AG08396 (cell line): Measurements from ENCODE around the gene SHCBP1L.
"Not testable (repeated sequence)": the region's sequence is repeated elsewhere in the genome, so short reads cannot be mapped to it uniquely, and the experiment has no call there.

Source experiments
- DNase-seq: peaks from one replicate; pipeline ENCODE4 v3.0.0; 2012; ENCODE audit warnings: low spot score, mixed read lengths

SHCBP1L gene

DNA sequence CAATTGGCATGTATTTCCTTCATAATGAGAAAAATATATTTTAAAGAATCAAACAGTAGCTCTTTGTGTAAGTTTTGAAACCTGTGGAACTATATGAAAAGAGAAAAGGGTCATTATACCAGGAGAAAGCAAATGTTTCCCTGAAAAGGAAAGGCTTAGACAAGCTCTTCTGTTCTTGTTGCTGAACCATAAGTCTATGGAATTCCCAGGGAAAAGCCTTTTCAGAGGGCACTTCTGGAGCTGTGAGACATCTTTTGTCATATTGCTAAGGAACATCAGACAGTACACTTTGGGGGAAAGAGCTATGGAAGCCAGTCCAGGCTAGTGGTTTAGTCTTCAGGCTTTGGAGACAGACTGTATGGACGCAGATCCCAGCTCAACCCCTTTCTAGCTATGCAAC, 12.1 kb upstream of the SHCBP1L start:
- DNase-seq: no peak

DNA sequence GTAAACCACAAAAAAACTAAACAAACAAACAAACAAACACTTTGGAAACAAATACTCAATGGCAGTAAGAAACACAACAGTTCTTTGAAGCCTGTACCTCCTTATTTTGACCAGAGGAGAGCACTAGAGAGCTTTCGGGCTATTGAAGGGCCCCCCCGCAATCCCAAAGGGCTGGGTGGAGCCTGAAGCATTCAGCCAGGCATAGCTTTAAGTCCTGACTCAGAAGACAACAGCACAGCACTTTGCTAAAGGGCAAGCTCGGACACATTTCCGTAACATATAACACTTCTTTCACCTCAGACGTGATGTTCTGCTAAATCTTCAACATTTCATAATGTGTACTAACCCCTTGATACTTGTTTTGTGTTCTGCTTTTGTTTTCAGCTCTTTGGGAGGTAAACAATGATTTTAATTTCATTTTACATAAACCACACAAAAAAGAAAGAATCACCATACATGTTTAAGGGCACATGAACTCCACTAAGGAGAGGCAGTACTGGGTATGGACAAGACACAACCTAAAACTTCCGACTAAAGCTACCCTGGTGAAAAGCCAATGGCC, 9.7 kb upstream of the SHCBP1L start:
- DNase-seq: peak; percentile 91

DNA sequence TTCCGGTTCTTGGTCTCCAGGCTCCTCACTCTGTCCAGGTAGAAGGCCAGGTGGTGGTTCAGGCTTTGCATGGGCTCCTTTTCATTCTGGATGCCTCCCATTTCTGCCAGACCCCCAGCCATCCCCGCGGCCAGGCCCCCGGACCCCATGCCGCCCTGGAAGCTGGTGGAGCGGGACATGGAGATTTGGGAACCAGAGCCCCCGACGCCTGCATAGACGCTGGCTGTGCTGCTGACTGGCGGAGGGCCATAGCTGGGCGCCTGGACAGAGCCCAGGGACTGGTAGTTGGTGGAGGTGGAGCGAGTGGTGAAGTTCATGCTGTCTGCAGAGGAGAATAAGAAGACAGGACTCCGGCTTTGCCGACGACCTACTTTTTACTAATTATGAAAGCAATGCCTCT, 7.1 kb upstream of the SHCBP1L start:
- DNase-seq: no peak

DNA sequence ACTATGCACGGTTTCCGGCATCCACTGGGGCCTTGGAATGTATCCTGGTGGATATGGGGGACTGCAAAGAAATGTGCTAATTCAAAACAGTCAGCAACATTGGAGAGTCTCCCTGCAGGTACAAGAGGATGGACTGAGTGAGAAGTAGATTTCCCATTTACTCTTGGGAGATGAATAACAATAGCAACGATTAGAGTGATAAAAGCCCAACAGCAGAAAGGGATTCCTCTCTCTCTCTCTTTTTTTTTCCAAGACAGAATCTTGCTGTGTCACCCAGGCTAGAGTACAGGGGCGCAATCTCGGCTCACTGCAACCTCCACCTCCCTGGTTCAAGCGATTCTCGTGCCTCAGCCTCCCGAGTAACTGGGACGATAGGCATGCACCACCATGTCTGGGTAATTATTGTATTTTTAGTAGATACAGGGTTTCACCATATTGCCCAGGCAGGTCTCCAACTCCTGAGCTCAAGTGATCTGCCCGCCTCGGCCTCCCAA, 5.0 kb upstream of the SHCBP1L start:
- DNase-seq: no peak

DNA sequence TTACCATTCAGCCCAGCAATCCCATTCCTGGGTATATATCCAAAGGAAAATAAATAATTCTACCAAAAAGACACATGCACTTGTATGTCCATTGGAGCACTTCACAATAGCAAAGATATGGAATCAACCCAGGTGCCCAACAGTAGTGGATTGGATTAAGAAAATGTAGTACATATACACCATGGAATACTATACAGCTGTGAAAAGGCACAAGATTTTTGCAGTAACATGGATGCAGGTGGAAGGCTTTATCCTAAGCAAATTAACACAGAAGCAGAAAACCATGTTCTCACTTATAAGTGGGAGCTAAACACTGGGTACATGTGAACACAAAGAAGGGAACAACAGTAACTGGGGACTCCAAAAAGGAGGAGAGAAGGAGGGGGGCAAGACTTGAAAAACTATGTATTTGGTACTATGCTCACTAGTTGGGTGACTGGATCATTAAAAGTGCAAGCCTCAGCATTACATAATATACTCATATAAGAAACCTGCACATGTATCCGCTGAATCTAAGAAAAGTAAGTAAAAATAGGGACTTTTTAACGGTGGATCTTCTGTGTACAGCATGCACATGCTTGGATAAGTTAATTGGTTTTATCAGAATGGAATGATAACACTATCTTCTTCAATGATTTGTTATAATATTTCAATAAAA, 3.9 kb upstream of the SHCBP1L start:
- DNase-seq: no peak

DNA sequence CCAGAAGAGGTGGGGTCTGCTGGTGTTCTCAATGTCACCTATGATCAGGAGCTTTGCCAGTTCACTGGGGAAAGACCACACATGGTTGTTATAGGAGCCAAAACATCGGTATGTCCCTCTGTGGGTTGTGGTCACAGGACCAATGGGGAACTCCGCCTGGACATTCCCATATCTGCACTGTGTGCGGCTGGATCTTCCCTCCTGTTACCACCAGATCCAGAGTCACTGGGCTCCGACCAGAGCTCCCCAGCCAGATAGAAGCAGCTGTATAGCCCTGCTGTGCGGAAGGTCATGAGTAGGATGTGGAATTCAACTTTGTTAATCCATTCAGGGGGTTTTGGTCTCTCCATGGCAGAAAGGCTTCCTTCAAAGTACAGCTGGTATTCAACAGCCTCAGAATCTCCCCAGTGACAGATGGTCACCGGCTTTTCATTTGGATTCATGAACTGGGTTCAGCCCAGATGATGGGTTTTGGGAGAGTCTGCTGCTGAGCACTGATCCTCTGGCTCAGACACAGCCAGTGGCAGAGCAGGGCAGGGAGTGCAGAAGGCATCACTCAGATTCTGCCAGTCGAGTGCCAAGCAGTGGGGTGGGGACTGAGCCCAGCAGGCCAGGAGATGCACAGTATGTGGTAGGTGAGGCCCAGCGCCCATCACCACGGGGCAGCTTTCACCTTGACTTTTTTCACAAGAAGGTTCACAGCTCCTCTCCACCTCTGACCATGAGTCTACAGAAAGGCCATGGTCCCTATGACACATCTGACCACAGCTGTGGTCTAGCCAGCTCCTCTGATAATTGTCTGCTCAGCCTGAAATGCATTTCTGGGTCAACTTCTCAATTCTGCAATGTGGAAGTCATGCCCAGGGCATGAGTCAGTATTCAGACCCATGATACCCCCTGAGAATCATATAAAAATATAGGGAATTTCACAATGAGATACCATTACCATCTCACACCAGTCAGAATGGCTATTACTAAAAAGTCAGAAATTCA, 2.9 kb upstream of the SHCBP1L start:
- peak; percentile 87 for DNase-seq

DNA sequence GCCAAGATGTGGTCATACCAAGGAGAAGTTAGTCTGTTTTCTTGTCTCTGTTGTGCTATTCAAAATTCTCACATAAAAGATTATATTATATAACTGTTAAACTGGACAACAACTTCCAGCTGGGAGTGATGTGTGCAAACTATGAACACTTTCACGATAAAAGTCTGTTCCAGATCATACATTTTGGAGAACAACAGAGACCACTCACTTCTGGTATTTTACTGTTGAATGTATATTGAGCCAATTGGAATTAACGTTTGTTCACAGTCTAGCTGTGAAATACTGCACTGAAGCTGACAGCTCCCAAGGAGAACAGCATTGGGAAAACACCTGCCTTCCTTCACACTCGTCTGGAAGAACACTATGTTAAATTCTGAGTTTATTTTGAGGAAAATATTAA, 860 bp upstream of the SHCBP1L start:
- DNase-seq: no peak

DNA sequence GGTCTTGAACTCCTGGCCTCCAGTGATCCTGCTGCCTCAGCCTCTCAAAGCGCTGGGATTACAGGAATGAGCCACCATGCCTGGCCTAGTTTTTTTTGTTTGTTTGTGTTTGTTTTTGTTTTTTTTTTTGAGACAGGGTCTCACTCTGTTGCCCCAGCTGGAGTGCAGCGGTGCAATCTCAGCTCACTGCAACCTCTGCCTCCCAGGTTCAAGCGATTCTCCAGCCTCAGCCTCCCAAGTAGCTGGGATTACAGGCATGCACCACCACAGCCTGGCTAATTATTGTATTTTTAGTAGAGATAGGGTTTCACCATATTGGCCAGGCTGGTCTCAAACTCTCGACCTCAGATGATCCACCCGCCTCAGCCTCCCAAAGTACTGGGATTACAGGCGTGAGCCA, 9.6 kb downstream of the SHCBP1L start:
- DNase-seq: not testable (repeated sequence)

DNA sequence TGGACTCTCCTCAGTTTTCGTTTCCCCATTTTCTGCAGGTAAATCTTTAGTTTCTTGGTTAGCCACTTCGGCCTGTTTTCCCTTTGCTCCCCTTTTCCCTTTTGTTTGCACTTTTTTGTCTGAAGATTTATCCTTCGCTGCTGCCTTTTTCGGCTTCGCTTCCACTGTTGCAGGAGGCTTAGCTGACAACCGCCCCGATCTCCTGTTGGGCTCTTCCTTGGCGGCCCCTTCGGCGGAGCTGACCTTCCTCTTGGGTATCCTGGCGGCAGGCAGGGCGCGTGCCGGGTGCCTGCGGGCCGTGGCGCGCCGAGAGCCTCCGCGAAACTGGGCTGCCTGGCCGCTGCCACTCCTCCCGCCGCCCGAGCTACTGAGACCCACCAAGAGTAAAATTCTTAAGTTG, 10.8 kb downstream of the SHCBP1L start:
- DNase-seq: not testable (repeated sequence)

DNA sequence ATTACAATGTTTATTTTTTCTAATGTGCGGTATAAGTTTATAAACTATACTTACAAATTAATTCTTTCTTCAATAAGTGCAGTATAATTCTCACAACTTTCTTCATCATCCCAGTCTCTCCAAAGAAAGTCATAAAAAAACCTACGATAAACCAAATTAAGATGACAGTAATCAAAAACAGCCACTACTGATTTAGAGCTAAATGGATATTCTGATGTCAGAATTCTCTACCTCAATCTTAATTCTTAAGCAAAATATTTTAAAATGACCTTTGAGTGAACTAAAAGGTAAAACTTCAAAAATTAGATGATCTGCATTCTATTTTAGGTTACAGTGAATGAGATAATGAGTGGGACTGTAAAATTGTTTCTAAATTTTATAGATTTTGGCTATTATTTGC, 13.6 kb downstream of the SHCBP1L start:
- no peak for DNase-seq

DNA sequence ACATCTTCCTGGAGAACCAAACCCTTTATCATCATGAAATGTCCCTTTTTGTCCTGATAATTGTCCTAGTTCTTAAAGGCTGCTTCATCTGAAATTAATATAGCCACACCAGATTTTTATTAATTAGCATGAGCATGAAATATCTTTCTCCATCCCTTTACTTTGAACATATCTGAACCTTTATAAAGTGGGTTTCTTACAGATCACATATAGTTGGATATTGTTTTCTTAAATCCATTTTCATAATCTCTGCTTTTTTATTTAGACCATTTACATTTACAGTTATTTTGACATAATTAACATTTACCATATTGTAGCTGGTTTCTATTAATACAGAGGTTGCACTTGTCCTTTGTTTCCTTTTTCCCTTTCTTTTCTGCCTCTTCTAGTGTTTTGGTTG, 17.2 kb downstream of the SHCBP1L start:
- no peak for DNase-seq

DNA sequence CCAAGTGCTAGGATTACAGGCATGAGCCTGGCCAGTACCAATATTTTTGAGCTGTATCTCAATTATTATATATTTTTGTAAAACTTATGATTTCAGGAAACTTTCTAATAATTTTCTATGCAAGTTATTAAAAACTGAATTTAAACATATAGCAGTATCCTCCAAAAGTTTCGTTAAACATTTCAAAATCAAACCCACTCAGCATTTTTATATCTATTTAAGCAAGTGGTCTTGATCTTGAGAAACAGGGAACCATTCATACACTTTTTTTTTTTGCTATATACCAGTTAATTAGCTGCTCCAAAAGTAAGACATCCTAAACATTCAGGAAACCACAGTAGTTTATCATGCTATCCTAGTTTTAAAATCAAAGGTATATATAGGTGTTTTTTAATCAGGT, 22.0 kb downstream of the SHCBP1L start:
- no peak for DNase-seq

DNA sequence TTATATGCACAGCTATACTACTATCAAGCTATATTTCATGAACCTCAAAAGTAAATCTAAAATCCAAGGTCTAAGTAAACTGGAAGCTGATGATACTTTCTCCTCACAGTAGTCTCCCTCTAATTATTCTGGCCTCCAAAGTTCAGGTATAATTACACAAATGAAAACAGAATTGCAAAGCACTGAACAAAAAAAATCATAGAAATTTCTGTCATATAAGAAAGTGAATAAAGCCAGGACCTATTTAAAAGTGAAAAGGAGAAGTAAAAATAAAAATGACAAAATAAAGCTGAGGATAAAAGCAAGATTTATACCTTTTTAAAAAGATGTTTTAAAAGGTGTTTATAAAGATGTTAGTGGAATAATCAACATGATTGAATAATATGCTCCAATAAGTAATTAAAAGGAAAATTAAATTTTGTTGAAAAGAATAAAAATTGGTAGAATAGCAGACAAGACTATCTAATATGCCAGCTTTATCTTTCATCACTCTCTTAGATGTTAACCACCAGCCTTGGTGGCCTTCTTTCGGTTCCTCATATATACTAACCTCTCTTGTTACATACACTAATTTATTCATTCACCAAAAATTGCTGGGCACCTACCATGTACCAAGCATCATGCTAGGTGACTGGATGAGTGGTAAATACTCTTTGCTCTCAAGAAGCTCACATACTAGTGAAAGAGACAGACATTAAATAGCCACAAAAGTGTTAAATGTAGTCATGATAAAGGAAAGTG, 25.1 kb downstream of the SHCBP1L start:
- no peak for DNase-seq

DNA sequence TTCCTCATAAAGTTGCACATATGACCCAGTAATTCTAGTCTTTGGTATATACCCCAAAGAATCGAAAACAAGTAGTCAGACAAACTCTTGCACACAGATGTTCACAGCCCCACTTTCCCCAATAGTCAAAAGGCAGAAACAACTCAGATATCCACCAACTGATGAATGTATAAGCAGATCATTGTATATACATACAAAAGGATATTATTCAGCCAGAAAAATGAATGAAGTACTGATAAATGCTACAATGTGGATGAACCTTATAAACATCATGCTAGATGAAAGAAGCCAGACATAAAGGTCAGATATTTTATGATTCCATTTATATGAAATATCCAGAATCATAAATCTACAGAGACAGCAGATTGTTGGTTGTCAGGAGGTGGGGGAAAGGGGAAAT, 27.3 kb downstream of the SHCBP1L start:
- no peak for DNase-seq

DNA sequence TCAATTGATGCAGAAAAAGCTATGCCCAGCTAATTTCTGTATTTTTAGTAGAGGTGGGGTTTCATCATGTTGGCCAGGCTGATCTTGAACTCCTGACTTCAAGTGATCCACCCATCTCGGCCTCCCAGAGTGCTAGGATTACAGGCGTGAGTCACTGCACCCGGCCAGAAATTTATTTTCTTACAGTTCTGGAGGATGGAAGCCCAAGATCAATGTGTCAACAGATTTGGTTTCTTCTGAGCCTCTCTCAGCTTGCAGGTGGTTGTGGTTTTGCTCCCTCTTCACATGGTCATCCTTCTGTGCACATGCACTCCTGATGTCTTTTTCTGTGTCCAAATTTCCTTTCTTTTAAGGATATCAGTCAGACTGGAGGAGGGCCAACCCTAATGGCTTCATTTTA, 35.6 kb downstream of the SHCBP1L start:
- DNase-seq: no peak

DNA sequence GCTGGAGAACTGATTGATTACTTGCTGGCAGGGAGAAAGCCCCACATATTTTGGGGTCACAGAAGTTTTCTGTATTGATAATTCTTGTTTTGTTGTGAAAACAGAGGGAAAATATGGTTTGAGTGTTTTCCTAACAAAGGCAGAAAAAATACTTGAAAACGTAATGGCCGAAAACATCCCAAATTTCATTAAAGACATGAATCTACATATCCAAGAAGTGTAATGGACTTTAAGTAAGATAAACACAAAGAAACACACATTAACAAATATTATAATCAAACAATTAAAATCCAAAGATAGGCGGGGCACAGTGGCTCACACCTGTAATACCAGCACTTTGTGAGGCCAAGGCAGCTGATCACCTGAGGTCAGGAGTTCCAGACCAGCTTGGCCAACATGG, 39.6 kb downstream of the SHCBP1L start:
- DNase-seq: no peak

DNA sequence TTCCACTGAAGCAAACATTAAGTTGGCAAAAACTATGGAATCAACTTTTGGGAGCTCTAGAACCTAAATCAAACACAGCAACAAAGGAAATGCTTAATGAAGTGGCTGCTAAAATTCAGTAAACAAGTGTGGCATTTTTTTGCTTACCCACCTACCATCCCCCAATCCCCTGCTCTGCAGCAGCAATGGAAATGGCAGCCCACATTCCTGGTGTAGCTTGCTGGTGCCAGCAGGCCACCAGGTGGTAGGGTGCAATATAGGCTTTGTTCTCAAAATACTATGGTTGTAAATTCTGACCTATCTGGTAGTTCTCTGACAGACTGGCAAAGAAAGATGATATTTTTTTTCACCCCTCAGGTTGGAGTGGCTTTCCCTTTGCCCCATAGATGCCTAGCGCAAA, 42.8 kb downstream of the SHCBP1L start:
- no peak for DNase-seq

DNA sequence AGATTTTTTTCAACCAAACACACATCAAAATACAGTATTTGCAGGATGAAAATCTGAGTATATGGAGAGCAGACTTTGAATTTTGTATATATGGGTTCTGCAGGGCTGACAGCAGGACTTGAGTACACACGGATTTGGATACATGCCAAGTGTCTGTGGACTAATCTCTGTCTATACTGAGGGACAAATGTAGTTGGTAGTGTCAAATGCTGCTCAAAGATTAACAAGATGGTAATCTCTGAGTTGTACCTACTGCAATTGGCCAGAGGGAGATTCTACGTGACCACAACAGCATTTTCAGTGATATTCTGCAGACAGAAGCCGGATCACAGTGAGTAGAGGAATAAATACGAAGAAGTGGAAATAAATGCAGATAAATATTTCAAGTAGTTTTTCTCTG, 43.4 kb downstream of the SHCBP1L start:
- no peak for DNase-seq

DNA sequence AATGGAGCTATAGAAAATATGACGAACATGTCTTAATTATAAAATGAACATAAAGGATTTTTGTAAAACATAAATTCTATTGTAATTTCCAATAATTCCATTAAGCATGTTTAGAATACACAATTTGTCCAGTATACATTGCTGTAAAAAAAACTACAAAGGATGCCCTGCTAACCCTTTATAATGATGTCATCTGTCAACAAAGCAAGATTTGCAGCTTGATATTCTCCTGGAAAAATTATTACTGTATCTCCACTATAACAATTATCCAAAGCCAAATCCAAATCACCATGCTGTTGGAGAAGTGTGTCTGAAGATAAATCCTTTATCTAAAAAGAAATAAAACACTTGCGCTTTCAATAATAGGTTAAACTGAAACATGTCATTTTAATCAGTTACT, 47.6 kb downstream of the SHCBP1L start:
- DNase-seq: no peak

DNA sequence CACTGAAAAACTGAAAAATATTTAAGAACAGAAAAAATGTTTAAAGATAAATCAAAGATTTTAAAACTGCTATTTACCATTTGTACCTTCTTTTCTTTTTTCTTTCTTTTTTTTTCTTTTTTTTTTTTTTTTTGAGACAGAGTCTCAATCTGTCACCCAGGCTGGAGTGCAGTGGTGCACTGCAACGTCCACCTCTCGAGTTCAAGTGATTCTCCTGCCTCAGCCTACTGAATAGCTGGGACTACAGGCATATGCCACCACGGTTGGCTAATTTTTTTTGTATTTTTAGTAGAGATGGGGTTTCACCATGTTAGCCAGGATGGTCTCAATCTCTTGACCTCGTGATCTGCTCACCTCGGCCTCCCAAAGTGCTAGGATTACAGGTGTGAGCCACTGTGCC, 51.0 kb downstream of the SHCBP1L start:
- DNase-seq: not testable (repeated sequence)

DNA sequence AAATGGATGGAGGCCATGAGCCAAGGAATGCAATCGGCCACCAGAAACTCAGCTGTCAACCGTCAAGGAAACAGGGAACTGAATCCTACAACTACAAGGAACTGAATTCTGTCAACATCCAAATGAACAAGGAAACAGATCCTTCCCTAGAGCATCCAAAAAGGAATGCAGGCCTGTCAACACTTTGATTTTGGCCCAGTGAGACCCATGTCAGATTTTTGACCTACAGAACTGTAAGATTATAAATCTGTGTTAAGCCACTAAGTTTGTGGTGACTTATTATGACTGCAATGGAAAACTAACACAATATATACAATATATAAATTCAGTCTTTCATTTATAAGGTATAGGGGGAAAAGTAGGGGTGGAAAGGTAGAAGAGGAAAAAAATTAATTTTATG, 55.3 kb downstream of the SHCBP1L start:
- DNase-seq: no peak

DNA sequence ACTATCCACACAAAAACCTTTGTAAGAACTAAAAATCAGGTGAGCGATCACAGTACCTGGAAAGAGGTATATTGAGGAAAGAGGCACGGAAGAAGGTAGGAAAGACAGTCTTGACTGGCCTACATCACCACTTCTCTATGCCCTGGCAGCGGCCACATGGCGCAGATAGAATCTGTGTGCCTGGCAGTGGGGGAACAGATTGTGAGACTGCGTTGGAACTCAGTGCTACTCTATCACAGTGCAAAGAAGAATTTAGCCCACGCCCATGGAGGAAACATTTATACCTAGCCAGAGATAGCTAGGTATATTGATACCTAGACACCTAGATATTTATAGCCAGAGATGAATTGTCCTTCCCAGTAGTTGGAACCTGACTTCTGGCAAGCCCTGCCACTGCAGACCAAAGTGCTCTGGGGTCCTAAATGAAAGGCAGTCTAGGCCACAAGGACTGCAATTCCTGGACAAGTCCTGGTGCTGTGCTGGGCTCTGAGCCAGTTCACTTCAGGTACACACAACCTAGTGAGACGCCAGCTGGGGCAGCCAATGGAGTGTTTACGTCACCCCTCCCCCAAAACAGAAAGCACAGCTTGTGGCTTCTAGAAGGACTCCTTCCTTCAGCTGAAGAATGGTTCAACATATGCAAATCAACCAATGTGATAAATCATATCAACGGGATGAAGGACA, 61.9 kb downstream of the SHCBP1L start:
- no peak for DNase-seq
